ENCODE results near the gene NIPBL.
A peak's percentile ranks its signal among the peaks of the same experiment; 100 is the strongest.
"Not testable (repeated sequence)": the region's sequence is repeated elsewhere in the genome, so short reads cannot be mapped to it uniquely, and the experiment has no call there.

The NIPBL gene

GRCh38 chr5:37015795-37016666 is 139.5 kb downstream of the NIPBL start:
- peak; percentile 22 for DNase-seq (ENCODE audit: low spot score)

- no peak for DNase-seq (ENCODE audit: low spot score)
These were observed 152.3 kb downstream of the NIPBL start for GRCh38 chr5:37028910-37029309.

- no peak for DNase-seq (ENCODE audit: low spot score)
These were observed 152.9 kb downstream of the NIPBL start for GRCh38 chr5:37029436-37029835.

GRCh38 chr5:37034955-37035354 is 158.4 kb downstream of the NIPBL start:
- DNase-seq (ENCODE audit: low spot score): no peak

GRCh38 chr5:37037840-37038239 is 161.3 kb downstream of the NIPBL start:
- no peak for DNase-seq (ENCODE audit: low spot score)

- DNase-seq (ENCODE audit: low spot score): no peak
These were observed 163.3 kb downstream of the NIPBL start for GRCh38 chr5:37039824-37040223.

- DNase-seq (ENCODE audit: low spot score): peak; percentile 53
These were observed 167.1 kb downstream of the NIPBL start for GRCh38 chr5:37043693-37044092.

- no peak for DNase-seq (ENCODE audit: low spot score)
These were observed 167.6 kb downstream of the NIPBL start for GRCh38 chr5:37044120-37044519.

GRCh38 chr5:37045703-37046102 is 169.1 kb downstream of the NIPBL start:
- no peak for DNase-seq (ENCODE audit: low spot score)

- no peak for DNase-seq (ENCODE audit: low spot score)
These were observed 171.4 kb downstream of the NIPBL start for GRCh38 chr5:37047947-37048346.

GRCh38 chr5:37054391-37054790 is 177.8 kb downstream of the NIPBL start:
- DNase-seq (ENCODE audit: low spot score): no peak

GRCh38 chr5:37055383-37055990 is 178.9 kb downstream of the NIPBL start:
- DNase-seq (ENCODE audit: low spot score): no peak

- no peak for DNase-seq (ENCODE audit: low spot score)
These were observed 180.2 kb downstream of the NIPBL start for GRCh38 chr5:37056762-37057161.

- no peak for DNase-seq (ENCODE audit: low spot score)
These were observed 183.5 kb downstream of the NIPBL start for GRCh38 chr5:37060030-37060429.

GRCh38 chr5:37063739-37064138 is 187.2 kb downstream of the NIPBL start:
- no peak for DNase-seq (ENCODE audit: low spot score)

- no peak for DNase-seq (ENCODE audit: low spot score)
These were observed 187.9 kb downstream of the NIPBL start for GRCh38 chr5:37064442-37064841.

GRCh38 chr5:37071487-37071886 is 194.9 kb downstream of the NIPBL start:
- DNase-seq (ENCODE audit: low spot score): no peak

GRCh38 chr5:37071901-37072581 is 195.5 kb downstream of the NIPBL start:
- no peak for DNase-seq (ENCODE audit: low spot score)

- DNase-seq (ENCODE audit: low spot score): no peak
These were observed 198.9 kb downstream of the NIPBL start for GRCh38 chr5:37075399-37075950.

- DNase-seq (ENCODE audit: low spot score): no peak
These were observed 200.6 kb downstream of the NIPBL start for GRCh38 chr5:37077146-37077545.

GRCh38 chr5:37080697-37081096 is 204.1 kb downstream of the NIPBL start:
- DNase-seq (ENCODE audit: low spot score): no peak

GRCh38 chr5:37082977-37083376 is 206.4 kb downstream of the NIPBL start:
- not testable (repeated sequence) for DNase-seq (ENCODE audit: low spot score)

- DNase-seq (ENCODE audit: low spot score): not testable (repeated sequence)
These were observed 209.5 kb downstream of the NIPBL start for GRCh38 chr5:37086026-37086425.

Data from RKO (cell line).